ENCODE measurements around the gene CTNNB1. TPM values are rescaled to one million over a fixed set of nuclear protein-coding genes. Genes with fewer than 3 reads are reported as not detected.

The CTNNB1 gene
- total and polyA plus RNA-seq, 2 of the 13 experiments (the other 11 are each of a cell fraction or from before 2014, with no cell fraction given), result 398 to 489 TPM

DNA sequence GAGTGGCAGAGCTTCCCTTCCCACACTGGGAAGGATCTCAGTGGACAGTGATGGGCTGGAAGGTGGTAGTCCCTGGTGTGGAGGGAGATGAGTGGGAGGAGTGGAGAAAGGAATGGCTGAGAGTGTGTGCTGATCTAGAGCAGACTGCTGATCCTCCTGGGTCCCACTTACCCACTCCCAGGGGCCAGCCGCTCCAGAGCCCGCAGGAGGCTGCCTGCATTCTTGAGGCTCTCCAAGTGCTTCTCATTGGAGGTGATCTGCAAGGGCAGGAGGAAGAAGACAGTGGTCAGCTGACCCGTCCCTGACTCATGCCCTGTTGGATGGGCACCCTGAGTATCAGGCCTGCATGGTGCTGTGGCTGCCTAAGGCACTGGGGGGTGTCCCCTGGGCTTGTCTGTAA is 50.0 kb downstream of the CTNNB1 start:
- ChIA-PET CTCF (ENCODE audit: low intra/inter-chr PET ratio, low total read pairs) (no interaction called here), POLR2A (no interaction called here)
- no peak overlapping the region for H3K27ac ChIP-seq (ENCODE audit: extremely low read length, insufficient read depth, low read length)
- H3K4me3 ChIP-seq (replicated peaks in 1 of 3; ENCODE audit: insufficient read depth in 1 of 3, low read depth in 2 of 3, low read length in 3 of 3), result no peak overlapping the region
- no peak overlapping the region for H3K4me2 ChIP-seq (ENCODE audit: low read depth, low read length)
- no peaks in the 10 kb centered on the region for H3K79me2 ChIP-seq (ENCODE audit: insufficient read depth, low read length)
- intact Hi-C loops (cut with micrococcal nuclease; ENCODE audit: unreplicated experiment) (loop anchor here (10.0 kb wide), 2 partner anchors 195 to 665 kb away; no protein-coding TSS in a partner anchor), in situ Hi-C loops (cut with HindIII; ENCODE audit: extremely low pct_ligation_motif_present, low pct_unique_long_range_greater_than_20kb) (no loop called here)
- no peaks in the 10 kb centered on the region for H3K27me3 ChIP-seq (ENCODE audit: control insufficient read depth in 1 of 2, insufficient read depth in 2 of 2, low read length in 2 of 2)
- H3K36me3 ChIP-seq (replicated peaks in 1 of 2; ENCODE audit: control insufficient read depth in 1 of 2, insufficient read depth in 2 of 2, low read length in 2 of 2), result peaks cover 0 to 10% of the 10 kb centered on the region in 2 experiments
- no peaks in the 10 kb centered on the region for H4K20me1 ChIP-seq (ENCODE audit: insufficient read depth, low read length)
- no peak for FAIRE-seq
- ATAC-seq, result no peak
- DNase-seq (ENCODE audit: low spot score), result no peak
- H3K4me1 ChIP-seq (ENCODE audit: insufficient read depth, low read length), result peaks cover 53% of the 10 kb centered on the region
- H2AFZ ChIP-seq (ENCODE audit: low read length), result no peak overlapping the region
- no TSS peak for BruUV-seq (replicated peaks)
- no peak overlapping the region for H3K9ac ChIP-seq (ENCODE audit: insufficient read depth, low read depth, low read length)
- TF ChIP-seq, protein P1, sequence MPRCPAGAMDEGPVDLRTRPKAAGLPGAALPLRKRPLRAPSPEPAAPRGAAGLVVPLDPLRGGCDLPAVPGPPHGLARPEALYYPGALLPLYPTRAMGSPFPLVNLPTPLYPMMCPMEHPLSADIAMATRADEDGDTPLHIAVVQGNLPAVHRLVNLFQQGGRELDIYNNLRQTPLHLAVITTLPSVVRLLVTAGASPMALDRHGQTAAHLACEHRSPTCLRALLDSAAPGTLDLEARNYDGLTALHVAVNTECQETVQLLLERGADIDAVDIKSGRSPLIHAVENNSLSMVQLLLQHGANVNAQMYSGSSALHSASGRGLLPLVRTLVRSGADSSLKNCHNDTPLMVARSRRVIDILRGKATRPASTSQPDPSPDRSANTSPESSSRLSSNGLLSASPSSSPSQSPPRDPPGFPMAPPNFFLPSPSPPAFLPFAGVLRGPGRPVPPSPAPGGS (CRISPR knock-in tag; IDR thresholded peaks at IDR 0.05), result no peak
- TF ChIP-seq ZNF3 (CRISPR knock-in tag; IDR thresholded peaks at IDR 0.05) (no peak), ZNF564 (CRISPR knock-in tag; IDR thresholded peaks at IDR 0.05) (no peak), CCDC6 (CRISPR knock-in tag; IDR thresholded peaks at IDR 0.05) (no peak), ZNF468 (CRISPR knock-in tag; IDR thresholded peaks at IDR 0.05) (no peak), KLF16 (CRISPR knock-in tag; IDR thresholded peaks at IDR 0.05) (no peak), ZNF782 (CRISPR knock-in tag; IDR thresholded peaks at IDR 0.05; ENCODE audit: borderline replicate concordance) (no peak), ZNF780A (CRISPR knock-in tag; IDR thresholded peaks at IDR 0.05) (no peak), HIVEP1 (CRISPR knock-in tag; IDR thresholded peaks at IDR 0.05) (no peak), TBP (CRISPR knock-in tag; IDR thresholded peaks at IDR 0.05) (no peak), CHD2 (IDR thresholded peaks at IDR 0.05; ENCODE audit: low read depth, low read length) (no peak), MATR3 (CRISPR knock-in tag; IDR thresholded peaks at IDR 0.05) (no peak), TBX2 (CRISPR knock-in tag; IDR thresholded peaks at IDR 0.05; ENCODE audit: borderline replicate concordance) (no peak), ZNF430 (CRISPR knock-in tag; IDR thresholded peaks at IDR 0.05) (no peak), MED13 (CRISPR knock-in tag; IDR thresholded peaks at IDR 0.05) (no peak)
- TF ChIP-seq, protein P2, sequence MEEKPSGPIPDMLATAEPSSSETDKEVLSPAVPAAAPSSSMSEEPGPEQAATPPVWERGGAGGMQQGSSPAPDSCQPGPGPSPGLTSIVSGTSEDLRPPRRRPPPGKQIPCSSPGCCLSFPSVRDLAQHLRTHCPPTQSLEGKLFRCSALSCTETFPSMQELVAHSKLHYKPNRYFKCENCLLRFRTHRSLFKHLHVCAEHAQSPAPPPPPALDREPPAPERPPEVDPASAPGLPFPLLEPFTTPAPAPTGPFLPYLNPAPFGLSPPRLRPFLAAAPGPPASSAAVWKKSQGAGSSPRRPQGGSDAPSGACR (CRISPR knock-in tag; IDR thresholded peaks at IDR 0.05), result no peak
- TF ChIP-seq, protein P3, sequence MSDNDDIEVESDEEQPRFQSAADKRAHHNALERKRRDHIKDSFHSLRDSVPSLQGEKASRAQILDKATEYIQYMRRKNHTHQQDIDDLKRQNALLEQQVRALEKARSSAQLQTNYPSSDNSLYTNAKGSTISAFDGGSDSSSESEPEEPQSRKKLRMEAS (IDR thresholded peaks at IDR 0.05), result no peak
- TF ChIP-seq, protein P4, sequence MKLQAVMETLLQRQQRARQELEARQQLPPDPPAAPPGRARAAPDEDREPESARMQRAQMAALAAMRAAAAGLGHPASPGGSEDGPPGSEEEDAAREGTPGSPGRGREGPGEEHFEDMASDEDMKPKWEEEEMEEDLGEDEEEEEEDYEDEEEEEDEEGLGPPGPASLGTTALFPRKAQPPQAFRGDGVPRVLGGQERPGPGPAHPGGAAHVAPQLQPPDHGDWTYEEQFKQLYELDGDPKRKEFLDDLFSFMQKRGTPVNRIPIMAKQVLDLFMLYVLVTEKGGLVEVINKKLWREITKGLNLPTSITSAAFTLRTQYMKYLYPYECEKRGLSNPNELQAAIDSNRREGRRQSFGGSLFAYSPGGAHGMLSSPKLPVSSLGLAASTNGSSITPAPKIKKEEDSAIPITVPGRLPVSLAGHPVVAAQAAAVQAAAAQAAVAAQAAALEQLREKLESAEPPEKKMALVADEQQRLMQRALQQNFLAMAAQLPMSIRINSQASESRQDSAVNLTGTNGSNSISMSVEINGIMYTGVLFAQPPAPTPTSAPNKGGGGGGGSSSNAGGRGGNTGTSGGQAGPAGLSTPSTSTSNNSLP (IDR thresholded peaks at IDR 0.05; ENCODE audit: low read depth, low read length), result no peak
- TF ChIP-seq, protein P5, sequence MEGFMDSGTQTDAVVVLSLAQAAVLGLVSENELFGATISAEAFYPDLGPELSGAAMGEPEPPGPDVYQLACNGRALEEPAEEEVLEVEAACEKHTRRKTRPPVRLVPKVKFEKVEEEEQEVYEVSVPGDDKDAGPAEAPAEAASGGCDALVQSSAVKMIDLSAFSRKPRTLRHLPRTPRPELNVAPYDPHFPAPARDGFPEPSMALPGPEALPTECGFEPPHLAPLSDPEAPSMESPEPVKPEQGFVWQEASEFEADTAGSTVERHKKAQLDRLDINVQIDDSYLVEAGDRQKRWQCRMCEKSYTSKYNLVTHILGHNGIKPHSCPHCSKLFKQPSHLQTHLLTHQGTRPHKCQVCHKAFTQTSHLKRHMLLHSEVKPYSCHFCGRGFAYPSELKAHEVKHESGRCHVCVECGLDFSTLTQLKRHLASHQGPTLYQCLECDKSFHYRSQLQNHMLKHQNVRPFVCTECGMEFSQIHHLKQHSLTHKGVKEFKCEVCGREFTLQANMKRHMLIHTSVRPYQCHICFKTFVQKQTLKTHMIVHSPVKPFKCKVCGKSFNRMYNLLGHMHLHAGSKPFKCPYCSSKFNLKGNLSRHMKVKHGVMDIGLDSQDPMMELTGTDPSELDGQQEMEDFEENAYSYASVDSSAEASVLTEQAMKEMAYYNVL (CRISPR knock-in tag; IDR thresholded peaks at IDR 0.05; ENCODE audit: borderline replicate concordance), result no peak
- TF ChIP-seq, protein P6, sequence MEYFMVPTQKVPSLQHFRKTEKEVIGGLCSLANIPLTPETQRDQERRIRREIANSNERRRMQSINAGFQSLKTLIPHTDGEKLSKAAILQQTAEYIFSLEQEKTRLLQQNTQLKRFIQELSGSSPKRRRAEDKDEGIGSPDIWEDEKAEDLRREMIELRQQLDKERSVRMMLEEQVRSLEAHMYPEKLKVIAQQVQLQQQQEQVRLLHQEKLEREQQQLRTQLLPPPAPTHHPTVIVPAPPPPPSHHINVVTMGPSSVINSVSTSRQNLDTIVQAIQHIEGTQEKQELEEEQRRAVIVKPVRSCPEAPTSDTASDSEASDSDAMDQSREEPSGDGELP (IDR thresholded peaks at IDR 0.05; ENCODE audit: borderline replicate concordance, low read depth), result no peak
- H3K9me3 ChIP-seq (ENCODE audit: low read length), result no peaks in the 10 kb centered on the region
- WGBS (ENCODE audit: low lambda C conversion rate), result 100% methylated on average over 3 of the region's 3 CpGs

All from HepG2 (cell line).